GM12874 (cell line): ENCODE data around the gene VSX2.

ENCODE experiments used
- CTCF ChIP-seq: IDR thresholded peaks from 2 replicates; pipeline ENCODE4 v1.5.1; 2011; ENCODE audit warnings: low read depth, mild to moderate bottlenecking, control low read depth, low read length, moderate library complexity; ENCODE audit not compliant: insufficient read depth

Gene VSX2

DNA sequence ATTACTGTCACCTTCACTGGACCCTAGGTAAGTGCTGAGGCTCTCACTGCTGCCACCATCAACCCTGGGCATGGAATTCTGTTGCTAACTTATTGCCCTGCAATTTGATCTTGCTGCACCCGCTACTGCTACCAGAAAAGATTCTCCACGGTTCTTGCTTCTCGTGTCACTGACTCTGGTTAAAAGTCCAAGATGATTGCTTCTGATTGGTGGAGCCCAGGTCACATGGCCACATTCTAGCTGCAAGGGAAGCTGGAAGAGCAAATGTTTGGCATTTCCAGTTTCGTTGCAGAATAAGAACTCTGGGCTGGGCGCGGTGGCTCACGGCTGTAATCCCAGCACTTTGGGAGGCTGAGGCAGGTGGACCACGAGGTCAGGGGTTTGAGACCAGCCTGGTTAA lies 7.5 kb upstream of the VSX2 start:
- no peak for TF ChIP-seq CTCF

DNA sequence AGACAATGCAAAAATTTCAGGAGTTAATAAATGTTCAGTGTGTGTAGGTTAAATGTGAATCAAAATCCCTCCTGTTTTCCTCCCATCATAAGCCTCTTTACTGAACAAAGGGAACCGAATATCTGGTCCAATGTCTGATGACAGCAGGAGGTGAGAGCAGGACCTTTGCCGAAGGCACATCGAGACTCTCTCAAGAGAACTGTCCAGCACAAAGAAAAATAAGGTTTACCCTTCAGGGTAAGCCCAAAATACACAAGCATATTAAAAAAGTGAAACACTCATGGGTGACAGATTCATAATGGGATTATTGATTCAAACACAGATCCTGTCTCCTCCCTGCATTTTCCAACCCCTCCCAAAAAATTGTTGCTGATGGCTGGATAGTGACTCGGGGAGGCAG lies 4.2 kb upstream of the VSX2 start:
- no peak for TF ChIP-seq CTCF

- TF ChIP-seq CTCF, result no peak
Observed at GRCh38 chr14:74237441-74237840, 1.8 kb upstream of the VSX2 start.

DNA sequence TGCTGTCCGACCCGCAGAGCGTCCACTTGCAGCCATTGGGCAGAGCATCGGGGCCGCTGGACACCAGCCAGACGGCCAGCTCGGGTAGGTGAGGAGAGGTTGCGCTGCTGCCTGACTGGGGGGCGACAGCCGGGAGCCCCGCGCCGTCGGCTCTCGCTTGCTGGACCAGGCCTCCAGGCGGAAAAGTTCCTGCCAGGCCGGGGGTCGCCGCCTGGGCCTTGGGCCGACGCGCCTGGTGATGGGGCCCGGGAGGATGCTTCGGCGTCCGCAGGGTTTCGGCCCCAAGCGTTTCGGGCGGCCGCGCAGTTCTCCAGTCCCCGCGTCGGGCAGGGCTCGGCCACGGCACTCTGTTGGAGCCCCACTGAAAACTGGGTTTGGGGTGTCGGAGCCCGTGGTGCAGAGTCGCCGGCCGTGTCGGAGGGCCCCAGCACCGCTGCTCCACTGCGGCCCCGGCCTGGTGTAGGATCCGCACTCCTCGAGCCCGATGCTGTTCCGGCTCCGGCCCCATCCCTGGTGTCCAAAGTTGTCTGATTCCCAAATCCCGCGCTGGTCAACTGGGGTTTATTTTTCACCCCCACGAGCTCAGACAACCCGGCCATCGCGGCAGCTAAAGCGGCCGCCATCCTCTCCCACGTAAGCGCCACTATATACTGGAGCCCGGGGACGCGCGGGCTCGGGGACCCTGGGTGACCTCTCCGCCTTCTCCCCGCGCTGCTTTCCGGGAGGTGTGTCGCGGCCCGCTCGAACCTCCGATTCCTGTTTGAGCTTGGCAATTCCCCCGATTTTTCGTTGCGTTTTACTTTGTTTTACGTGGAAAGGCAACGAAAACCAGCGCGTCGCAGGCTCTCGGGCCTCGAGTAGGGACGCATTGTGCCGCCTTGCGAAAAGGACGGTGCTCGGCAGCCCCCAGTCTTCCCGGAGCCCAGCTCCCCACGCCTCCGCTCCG lies 872 bp downstream of the VSX2 start:
- no peak for TF ChIP-seq CTCF

GRCh38 chr14:74240794-74241651 lies 1.8 kb downstream of the VSX2 start:
- no peak for TF ChIP-seq CTCF

GRCh38 chr14:74241652-74242017 lies 2.4 kb downstream of the VSX2 start:
- TF ChIP-seq CTCF, result no peak

- no peak for TF ChIP-seq CTCF
Observed at GRCh38 chr14:74242021-74242779, 3.0 kb downstream of the VSX2 start.
